Daoy (cell line): ENCODE measurements around the gene PROP1. TPM values are rescaled to one million over a fixed set of nuclear protein-coding genes. Genes with fewer than 3 reads are reported as not detected.
A peak's percentile ranks its signal among the peaks of the same experiment; 100 is the strongest.
"Not testable (repeated sequence)": the region's sequence is repeated elsewhere in the genome, so short reads cannot be mapped to it uniquely, and the experiment has no call there.

Experiments
- DNase-seq: peaks from one replicate; pipeline ENCODE4 v3.0.0-alpha.2; 2015; ENCODE audit warnings: low read depth
- total RNA-seq: library from RNA; depleted of rRNA; stranded (reverse); fragments of >200 nt; shearing (Covaris generic); gene quantifications from 2 replicates; pipeline ENCODE4 v1.2.3, GENCODE V29; 2014; rRNA removed

PROP1 gene
- total RNA-seq = not detected in 2 replicates

DNA sequence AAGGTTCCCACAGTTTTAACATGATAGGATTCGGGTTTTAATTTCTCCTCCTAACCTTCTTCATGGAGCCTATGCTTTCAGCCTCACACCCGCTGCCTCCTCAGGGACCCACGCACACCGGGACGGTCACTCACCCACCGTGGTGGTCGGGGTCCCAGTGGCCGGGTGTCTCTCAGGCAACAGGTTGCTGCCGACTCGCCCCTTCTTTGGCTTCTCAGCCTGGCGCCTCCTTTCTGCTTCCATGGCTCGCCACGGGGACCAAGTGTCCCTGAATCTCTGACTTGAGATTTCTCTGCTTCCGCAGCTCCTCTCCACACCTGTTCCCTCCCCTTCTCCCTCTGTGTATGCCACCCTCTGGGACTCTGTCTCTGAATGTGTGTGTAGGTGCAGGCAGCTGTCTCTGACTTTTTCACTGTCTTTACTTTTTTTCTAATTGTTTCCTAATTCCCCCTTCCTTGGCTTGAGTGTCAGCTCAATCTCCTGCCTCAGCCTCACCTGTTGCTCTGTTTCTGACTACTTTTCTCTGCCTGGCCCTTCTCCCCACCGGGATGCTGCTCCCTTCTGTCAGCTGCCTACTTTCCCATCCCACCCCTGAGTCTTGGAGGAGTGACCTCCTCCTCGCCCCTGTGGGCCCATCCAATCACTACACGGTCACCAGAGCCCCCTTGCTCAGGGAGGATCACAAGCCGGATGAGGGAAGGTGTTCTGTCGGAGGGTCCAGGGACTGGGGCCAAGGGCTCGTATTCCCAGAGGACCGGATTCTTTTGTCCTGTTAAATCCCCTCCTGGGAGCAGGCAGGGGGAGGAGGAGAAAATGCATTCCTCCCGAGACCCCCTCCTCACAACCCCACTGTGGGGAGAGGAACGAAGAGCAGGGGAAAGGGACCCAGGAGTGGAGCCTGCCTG, at the start of gene PROP1:
Gene PROP1 (minus strand): TSS at position 552 of the 905 bp plus-strand sequence. CDS start 309 bp downstream, at position 243.
- no peak for DNase-seq

DNA sequence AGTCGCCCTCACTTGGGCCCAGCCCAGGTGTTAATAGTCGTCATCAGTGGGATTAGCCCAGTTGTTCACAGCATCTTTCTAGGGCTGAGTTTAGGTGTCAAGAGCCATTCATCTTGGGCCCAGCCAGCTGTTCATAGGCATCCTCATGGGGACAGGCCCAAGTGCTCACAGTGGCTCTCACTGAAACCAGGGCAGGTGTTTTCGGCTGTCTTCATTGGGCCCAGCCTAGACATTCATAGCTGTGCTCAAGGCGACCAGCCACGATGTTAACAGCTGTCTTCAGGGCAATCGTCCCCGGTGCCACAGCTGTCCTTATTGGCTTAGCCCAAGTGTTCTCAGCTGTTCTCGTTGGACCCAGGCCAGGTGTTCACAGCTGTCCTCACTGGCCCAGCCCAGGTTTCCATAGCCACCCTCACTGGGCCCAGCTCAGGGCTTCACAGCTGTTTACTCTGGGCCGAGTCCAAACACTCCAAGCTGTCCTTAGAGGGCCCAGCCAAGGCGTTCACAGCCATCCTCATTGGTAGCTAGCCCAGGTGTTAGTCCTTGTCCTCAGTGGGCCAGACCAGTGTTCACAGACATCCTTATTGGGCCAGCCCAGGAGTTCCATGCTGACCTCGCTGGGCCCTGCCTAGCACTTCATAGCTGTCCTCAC, 23.5 kb upstream of the PROP1 start:
- DNase-seq = not testable (repeated sequence)

DNA sequence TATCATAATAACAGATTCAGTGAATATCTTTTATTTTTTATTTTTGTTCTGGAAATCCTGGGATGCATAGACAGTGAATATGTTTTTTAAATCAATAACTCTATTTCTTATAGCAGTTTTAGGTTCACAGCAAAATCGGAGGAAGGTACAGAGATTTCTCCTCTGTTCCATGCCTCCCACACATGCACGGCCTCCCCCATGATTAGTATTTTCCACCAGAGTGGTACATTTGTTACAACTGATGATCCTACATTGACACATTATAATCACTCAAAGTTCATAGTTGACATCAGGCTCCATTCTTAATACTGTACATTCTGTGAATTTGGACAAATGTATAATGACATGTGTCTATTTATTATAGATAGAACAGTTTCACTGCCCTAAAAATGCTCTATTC, 16.7 kb upstream of the PROP1 start:
- DNase-seq = not testable (repeated sequence)

DNA sequence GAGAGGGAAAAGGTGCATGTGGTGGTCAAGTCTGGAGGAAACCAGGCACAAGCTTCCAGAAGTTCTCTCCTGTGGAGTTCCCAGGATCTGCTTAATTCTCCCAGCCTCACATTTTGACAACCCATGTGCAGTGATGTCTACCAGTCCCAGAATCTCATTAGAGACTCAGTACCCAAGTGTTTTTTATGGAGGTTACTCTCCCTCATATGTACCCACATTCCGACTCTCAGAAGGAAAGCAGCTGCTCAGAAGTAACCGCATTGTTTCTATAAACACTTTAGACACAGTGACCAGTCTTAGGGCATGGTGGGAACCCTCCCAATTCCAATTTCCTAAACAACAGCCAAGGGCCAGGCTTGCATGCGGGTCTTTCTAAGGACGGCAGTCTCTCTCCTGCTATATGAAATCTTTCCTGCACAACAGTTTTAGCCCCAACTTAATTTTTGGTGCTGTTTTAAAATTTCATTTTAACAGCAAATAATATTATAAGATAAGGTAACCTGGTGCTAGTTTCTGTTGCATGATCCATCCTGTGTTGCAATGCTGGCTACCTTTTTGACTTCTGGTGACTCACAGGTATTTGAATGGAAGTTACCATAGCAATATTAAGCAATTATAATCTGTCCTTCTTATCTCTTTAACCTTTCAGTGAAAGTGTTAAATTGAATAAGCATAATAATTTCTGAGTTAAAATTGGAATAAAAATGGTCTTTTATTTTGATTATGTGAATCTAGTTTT, 15.9 kb upstream of the PROP1 start:
- not testable (repeated sequence) for DNase-seq

DNA sequence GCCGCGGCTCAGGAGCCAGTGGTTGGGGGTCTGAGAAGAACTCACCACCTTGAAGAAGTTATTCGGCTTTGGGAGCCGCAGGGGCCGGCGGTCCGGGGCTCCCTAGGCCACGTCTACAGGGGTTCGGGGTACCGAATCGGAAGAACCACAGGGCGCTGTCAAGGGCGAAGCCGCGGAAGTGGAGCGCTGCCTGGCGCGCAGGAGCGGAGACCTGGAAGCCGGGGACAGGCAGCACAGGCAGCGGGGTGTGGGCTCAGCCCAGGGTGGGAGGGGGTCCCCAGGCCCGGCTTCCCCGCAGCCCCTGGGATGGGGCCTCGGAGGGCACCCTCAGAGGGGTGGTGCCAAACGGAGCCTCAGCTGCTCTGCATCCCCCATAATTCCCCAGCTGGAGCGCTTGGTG, 11.2 kb upstream of the PROP1 start:
- not testable (repeated sequence) for DNase-seq

DNA sequence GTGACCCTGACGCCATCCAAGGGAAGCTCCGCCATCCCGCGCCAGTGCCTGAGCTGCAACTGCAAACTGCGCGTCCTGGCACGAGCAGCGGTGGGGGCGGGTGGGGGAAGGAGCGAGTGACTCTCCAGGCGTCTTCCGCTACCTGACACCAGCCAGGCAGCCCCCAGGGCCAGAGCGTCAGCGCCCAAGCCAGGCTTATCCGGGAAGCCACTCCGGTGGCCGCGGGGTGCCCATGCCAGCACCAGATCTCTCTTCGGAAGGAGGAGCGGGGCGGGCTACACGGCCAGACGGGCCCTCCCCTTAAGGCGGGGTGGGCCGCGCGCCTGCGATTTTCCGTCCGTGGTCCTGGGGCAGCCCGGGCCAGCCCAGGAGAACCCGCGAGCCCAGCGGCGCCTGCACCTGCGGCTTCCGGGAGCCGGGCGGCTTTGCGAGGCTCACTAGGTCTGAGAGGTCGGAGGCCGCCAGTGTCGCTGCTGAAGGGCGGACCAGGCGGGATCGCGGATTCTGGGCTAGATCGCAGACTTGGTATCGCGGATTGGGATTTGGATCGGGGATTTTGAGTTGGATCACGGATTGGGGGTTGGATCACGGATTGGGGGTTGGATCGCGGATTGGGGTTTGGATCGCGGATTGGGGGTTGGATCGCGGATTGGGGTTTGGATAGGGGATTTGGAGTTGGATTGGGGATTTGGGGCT, 10.6 kb upstream of the PROP1 start:
- not testable (repeated sequence) for DNase-seq

DNA sequence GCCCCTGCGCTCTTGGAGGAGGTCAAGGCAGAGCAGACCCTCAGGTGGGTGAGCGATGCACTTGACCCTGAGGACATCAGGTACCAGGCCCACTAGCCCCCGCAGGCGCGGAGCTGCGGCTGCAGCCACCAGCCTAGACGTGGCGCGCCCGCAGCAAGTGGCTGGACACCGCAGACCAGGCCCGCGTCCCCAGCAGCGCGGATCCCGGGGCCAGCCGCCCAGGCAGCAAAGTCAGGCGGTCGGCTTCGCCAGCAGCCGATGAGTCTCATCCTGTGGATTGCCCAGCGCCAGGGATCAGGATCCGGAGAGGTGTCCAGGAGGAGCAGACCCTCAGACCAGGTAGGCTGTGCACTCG, 10.1 kb upstream of the PROP1 start:
- DNase-seq = not testable (repeated sequence)

DNA sequence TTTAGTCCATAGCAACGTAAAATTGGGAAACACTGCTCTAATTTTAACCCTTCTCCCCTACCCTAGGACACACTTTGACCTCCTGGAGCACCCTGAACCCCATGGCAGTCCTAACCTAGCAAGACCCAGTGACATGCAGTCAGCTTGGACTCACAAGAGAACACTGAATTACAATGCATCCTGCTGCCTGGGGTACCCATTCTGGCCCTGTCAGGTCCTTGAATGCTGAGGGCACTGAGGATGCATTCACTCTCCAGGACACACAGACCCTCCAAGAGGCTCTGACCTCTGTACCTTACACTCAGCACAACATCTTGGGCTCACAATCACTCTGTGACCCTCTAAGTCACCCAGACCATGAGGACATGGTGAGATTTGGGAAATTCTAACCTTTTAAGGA, 1.8 kb upstream of the PROP1 start:
- DNase-seq = no peak

DNA sequence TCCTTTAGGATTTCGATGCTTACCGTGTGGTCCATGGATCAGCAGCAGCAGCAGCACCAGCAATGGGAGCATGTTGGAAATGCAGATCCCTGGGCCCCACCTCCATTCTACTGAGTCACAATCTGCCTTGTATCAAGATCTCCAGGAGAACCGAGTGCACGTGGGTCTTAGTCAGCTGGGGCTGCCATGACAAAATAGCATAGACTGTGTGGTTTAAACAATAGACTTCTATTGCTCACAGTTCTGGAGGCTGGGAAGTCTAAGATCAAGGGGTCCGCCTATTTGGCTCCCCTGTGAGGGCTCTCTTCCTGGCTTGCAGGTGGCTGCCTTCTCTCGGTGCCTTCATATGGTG, 1.3 kb upstream of the PROP1 start:
- DNase-seq = no peak

DNA sequence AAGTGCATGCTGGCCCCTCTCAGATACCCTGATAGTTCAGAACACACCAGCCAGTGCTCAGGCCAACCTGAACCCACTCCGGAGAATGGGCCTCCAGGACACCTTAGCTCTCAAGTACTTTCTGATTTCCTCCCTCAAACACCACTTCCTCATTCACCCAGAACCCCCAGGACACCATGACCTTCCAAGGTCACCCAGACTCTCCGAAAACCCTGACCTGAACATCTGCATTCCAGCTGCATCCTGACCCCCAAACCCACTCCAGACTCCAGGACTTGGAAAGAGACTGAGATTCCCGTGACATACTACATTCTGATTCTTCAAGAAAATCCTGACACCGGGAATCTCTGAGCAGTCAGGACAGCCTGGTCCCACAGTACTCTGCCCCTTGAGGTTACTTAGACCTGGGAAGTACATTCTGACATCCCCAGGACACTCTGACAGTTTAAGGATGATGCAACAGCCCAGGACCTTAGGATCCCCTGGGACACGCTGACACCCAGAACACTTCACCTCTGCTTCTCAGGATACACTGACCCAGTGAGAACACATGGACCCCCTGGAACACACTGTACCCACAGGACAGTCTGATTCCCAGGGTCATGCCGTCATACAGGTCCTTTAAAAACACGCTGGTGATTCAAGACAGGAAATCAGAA, 747 bp upstream of the PROP1 start:
- no peak for DNase-seq

DNA sequence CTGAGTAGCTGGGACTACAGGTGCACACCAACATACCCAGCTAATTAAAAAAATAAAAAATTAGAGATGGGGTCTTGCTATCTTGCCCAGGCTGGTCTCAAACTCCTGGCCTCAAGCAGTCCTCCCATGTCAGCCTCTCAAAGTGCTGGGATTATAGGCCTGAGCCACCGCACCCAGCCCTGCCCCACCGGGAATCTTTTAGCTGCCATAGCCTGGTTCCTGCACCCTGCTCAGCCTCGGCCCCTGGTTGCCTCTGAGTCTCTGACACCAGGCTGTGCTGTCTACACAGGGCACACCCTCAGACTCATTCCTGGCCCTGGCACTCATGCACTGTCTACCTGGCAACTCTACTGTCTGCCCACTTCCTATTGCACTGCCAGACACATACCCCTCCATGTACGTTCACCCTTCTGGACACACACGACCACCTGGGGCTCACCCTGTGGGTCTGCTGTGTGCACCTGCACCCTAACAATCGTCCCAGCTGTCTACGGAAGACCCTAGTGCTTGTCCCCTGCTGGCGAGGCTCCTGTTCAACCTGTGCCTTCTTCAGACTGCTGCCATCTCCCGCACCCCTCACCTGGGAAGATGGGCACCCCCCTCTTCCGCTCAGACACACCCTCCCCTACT, 1.4 kb downstream of the PROP1 start:
- no peak for DNase-seq

DNA sequence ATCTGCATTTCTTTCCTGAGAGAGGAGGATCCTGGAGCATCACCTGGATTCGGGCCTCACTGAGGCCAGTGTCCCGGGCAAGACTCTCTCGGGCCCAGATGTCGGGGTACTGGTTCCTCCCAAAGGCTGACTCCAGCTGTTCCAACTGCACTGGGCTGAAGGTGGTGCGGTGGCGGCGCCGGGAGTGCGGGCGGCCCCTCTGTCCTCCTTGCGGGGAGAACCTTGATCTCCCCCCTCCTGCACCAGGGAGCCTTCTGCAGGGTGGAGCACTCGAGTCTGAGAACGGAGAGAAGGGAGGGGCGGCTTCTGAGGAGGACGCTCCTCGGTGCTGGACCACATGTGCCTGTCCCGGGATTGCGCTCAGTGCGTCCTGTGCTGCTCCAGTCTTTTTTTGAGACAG, 2.0 kb downstream of the PROP1 start:
- DNase-seq = no peak

DNA sequence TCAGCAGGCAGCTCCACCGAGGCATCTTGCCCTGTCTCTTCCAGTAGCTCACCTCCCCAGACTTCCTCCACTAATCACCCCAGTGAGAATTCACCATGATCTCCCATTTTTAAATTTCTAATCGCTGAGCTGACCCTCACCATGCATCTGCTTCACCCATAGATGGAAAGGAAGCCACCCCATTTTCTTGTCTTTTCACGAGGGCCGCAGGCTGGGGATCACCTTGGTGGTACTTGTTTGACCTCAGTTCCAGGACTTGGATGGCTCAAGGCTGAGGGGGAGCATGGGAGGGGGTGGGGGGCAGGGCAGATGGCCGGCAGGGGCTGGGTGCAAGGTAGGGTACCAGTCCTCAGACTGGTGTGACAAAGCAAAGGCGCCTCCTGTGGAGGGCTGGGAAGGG, 3.6 kb downstream of the PROP1 start:
- no peak for DNase-seq

DNA sequence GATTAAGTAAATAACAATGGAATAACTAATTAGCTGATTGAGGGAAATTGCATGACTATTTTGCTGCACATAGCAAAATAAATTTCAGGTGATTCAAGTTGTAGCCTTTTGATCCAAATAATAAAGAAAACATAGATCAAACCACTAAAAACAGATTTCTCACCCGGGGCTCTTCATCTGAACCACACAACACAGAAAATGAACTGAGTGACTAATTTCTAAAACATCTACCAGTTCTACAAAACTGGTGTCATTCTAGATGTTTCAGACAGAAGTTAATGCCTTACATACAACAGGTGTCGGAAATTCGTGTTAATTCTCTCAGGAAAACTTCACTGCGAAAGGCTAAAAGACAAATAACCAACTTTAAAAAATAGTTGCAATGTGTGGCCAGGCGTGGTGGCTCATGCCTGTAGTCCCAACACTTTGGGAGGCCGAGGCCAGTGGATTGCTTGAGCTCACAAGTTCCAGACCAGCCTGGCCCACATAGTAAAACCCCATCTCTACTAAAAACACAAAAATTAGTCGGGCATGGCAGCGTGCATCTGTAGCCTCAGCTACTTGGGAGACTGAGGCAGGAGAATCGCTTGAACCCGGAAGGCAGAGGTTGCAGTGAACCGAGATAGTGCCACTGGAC, 6.9 kb downstream of the PROP1 start:
- DNase-seq = no peak

DNA sequence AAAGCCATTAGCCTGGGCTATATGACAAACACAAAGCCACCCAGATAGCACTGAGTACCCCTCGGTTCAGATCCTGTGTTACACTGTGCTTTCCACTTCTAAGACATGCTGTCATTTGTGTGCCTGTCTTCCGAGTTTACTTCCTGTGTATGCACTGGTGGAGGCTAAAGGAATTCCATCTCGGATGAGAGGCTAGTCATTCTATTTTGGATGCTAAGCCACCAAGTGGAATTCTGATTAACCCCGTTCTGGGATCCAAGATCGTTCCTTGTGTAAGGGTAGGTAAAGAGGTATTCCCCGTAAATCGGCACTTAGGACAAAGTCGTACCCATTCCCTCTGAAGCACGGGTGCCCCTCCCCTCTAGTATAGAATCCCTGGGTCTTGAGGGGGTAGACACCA, 8.7 kb downstream of the PROP1 start:
- DNase-seq = no peak

DNA sequence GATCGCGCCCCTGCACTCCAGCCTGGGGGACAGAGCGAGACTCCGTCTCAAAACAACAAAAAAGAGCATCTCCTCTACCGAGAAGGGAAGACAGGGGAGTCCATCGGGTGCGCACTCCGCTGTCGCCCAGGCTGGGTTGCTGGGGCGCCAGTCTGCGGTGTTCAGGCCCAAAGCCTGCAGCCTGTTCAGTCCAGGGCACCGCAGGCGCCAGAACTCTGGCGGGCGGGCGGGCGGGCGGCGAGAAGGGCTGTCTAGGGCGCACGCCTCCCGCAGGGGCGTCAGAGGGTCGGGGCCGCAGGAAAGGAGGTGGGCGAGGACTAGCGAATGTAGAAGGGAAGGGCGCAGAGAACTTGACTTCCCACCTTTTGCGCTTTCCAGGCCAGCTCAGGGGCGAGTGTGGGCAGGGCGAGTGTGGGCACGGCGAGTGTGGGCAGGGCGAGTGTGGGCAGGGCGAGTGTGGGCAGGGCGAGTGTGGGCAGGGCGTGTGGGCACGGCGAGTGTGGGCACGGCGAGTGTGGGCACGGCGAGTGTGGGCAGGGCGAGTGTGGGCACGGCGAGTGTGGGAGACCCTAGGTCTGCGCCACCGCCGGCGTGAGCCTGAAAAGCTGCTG, 10.5 kb downstream of the PROP1 start:
- no peak for DNase-seq

DNA sequence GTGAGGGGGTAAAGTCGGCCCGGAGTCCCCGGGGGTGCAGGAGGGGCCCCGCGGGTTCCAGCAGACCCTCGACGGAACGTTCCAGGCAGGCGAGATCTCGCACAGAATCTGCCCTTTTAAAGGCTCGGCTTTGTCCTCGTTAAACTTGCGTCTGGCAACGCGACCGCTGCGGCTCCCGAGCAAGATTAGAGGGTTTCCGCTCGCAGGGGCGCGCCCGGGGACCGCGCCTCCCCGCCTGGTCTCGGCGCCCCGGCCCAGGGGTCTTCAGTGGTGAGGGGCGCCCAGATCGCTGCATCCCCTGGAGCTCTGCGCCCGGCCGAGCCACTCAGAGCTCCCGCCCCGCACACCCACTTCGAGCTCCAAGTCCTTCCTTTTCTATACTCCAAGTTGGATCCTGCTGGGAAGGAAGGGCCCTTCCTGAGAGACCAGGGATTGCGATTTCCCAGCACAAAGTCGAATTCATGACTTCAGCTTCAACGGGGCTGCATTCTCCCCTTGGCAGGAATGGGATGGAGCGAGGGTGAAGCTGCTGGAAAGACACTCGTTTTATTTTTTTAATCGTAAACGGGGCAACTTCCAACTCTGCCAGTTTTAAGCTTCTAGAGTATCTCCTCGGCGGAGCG, 11.3 kb downstream of the PROP1 start:
- DNase-seq = peak; percentile 32

DNA sequence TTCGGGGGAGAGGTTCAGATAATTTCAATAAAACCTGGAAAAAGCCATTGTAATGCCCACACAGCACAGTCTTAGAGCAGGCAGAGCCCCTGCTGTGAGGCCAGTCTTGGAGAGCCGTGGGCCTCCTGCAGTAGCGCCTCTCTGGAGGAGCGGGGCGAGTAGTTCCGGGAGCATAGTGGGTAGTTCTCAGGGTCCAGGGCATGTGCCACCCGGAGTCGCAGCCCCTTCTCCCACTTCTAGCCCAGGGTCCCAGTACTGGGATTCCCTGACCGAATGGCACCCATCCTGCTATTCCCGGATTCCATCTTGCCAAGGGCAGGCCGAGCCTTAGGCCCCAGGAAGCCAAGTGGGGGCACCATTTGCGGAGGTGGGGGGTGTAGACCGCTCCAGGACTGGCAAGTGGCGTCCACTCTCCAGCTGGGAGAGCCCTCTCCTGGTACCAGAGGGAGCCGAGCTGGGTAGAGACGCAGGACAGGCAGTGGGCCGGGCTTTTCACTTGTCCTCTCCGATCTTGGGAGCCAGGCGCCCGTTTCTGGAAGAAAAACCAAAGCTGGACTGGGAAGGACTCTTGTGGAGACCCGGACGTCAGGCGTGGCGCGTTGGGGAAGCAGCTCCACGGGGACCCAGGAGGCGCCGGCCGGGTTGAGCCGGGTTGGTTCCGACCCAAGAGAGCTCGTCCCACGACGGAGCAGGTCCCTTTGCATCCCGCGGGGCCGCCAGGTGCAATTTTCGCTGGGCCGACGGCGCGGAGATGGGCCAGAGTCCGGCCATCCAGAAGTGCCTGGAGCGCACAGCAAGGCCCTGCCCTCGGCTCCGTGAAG, 12.1 kb downstream of the PROP1 start:
- DNase-seq = no peak

DNA sequence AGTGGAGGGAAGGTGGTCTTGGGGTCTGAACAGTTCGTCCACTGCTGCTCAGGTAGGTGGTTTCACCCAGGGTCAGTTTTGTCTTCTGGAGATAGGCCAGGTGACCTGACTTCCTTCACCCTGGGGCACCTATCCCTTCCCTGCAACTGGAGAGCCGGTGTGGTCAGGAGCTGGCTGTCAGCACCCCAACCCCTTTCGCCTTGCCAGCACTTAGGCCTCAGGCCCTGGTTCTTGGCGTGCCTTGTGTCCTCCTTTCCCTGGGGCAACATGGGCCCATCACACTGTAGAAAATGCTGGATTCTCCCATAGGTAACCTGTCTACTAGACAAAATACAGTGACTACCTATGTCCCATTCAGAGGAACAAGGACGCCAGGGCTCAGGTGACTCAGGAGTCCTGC, 13.1 kb downstream of the PROP1 start:
- no peak for DNase-seq
